HG02973 (cell line): ENCODE results near the gene BAZ1B.
"Not testable (repeated sequence)": the region's sequence is repeated elsewhere in the genome, so short reads cannot be mapped to it uniquely, and the experiment has no call there.

Source experiments
- ATAC-seq: cut with Tn5 transposase; IDR thresholded peaks from one replicate; pipeline ENCODE4 v1.9.1; 2021; ENCODE audit warnings: moderate library complexity; ENCODE audit not compliant: unreplicated experiment

BAZ1B gene

GRCh38 chr7:73539709-73540108 lies 17.6 kb upstream of the BAZ1B start:
- ATAC-seq, result no peak

- ATAC-seq, result not testable (repeated sequence)
Measured at GRCh38 chr7:73538510-73538909, 16.4 kb upstream of the BAZ1B start.

GRCh38 chr7:73537051-73537450 lies 15.0 kb upstream of the BAZ1B start:
- ATAC-seq, result no peak

- no peak for ATAC-seq
Measured at GRCh38 chr7:73536479-73536878, 14.4 kb upstream of the BAZ1B start.

GRCh38 chr7:73535918-73536317 lies 13.8 kb upstream of the BAZ1B start:
- not testable (repeated sequence) for ATAC-seq

GRCh38 chr7:73533742-73534141 lies 11.6 kb upstream of the BAZ1B start:
- ATAC-seq, result no peak

- no peak for ATAC-seq
Measured at GRCh38 chr7:73532224-73532623, 10.1 kb upstream of the BAZ1B start.

GRCh38 chr7:73530800-73531199 lies 8.7 kb upstream of the BAZ1B start:
- ATAC-seq, result no peak

GRCh38 chr7:73526896-73527821 lies 5.1 kb upstream of the BAZ1B start:
- no peak for ATAC-seq

- not testable (repeated sequence) for ATAC-seq
Measured at GRCh38 chr7:73526158-73526494, 4.0 kb upstream of the BAZ1B start.

GRCh38 chr7:73521636-73522104 lies 423 bp downstream of the BAZ1B start:
- peak; percentile 26 for ATAC-seq

GRCh38 chr7:73520673-73521635 lies 1.1 kb downstream of the BAZ1B start:
- no peak for ATAC-seq

- no peak for ATAC-seq
Measured at GRCh38 chr7:73519867-73520672, 2.0 kb downstream of the BAZ1B start.

GRCh38 chr7:73518470-73518869 lies 3.6 kb downstream of the BAZ1B start:
- no peak for ATAC-seq

- no peak for ATAC-seq
Measured at GRCh38 chr7:73517241-73517995, 4.7 kb downstream of the BAZ1B start.

GRCh38 chr7:73515178-73515577 lies 6.9 kb downstream of the BAZ1B start:
- ATAC-seq, result no peak

GRCh38 chr7:73512018-73512780 lies 9.9 kb downstream of the BAZ1B start:
- no peak for ATAC-seq

- ATAC-seq, result no peak
Measured at GRCh38 chr7:73509463-73509862, 12.6 kb downstream of the BAZ1B start.

- no peak for ATAC-seq
Measured at GRCh38 chr7:73507556-73507955, 14.5 kb downstream of the BAZ1B start.
